ENCODE data around the gene PCGF2. TPM values are rescaled to one million over a fixed set of nuclear protein-coding genes. Genes with fewer than 3 reads are reported as not detected.
"Not testable (repeated sequence)": the region's sequence is repeated elsewhere in the genome, so short reads cannot be mapped to it uniquely, and the experiment has no call there.

The PCGF2 gene
- total RNA-seq, 1 donor from 2014 or later: 56.2 TPM

GRCh38 chr17:38740044-38740443 lies 8.1 kb downstream of the PCGF2 start:
- DNase-seq (ENCODE audit: low spot score) (no peak), ATAC-seq (no peak)
- intact Hi-C loops (cut with DNase I): no loop called here

DNA sequence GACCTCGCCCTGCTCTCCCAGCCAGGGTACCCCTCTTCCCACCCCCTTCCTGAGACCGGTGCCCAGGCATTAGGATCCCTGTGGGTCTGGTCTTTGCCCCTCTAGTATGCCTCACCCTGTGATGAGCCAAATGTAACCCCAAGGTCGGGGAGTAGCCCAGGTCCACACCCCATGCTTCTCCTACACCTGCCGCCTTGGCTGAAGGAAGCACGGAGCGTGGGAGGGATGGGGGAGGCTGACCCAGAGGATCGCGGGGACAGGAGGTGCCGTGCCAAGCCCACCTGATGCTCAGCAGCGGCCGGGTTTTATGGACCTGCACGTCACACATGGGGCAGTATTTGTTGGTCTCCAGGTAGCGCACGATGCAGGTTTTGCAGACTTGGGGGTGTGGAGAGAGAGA lies 8.8 kb downstream of the PCGF2 start:
- ATAC-seq: no peak
- DNase-seq (ENCODE audit: low spot score): no peak
- intact Hi-C loops (cut with DNase I): no loop called here

GRCh38 chr17:38738686-38739085 lies 9.4 kb downstream of the PCGF2 start:
- intact Hi-C loops (cut with DNase I): no loop called here
- DNase-seq (ENCODE audit: low spot score): no peak
- ATAC-seq: no peak

- ATAC-seq (no peak), DNase-seq (ENCODE audit: low spot score) (no peak)
- intact Hi-C loops (cut with DNase I): no loop called here
These were observed 10.0 kb downstream of the PCGF2 start for GRCh38 chr17:38738007-38738662.

GRCh38 chr17:38735161-38735997 lies 12.8 kb downstream of the PCGF2 start:
- ATAC-seq: peak; percentile 26
- intact Hi-C loops (cut with DNase I): no loop called here
- peak; percentile 86 for DNase-seq (ENCODE audit: low spot score)

DNA sequence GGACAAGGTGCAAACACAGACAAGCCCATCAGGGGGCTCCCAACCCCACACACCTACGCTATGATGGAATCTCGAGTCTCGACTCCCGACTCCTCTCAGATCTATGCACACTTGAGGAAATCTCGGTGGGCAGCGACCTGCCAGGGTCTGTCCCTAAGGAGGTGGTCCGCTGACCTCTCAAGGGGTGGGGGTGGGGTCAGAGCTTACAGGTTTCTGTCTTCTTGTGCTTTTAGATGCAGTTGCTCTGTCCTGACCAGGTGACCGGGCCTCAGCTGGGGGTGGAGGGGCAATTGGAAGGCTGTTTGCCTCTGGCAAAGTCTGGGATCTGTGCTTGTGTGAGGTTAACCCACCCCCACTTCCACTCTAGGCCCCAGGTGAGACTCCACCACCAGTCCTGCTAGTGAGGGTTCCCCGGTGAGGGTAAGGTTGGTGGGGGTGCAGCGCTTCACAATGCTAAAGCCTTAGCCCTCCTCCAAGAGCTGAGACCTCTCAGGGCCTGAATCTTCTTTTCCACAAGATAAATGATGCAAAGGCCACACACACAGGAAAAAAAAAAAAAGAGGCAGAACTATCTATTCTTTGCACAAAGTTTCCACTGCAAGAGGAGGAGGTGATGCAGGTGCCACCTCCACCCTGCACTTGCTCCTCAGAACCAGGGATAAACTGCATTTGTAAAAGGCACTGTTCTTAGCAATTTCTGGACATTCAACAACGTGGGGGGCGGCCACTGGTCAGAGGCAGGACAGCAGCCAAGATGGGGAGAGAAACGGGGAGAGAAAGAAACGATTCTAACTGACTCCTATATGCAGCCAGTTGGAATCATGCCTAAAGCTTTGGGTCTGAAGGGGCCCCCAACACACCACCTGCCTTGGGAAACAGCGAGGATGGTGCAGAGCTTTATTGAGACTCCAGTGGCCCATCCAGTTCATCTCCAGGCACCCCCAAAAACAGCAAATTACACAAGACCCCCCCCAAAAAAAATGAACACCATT lies 13.9 kb downstream of the PCGF2 start:
- intact Hi-C loops (cut with DNase I): loop anchor here (5.0 kb wide), 1 partner anchor 57 kb away; no protein-coding TSS in a partner anchor
- no peak for ATAC-seq

DNA sequence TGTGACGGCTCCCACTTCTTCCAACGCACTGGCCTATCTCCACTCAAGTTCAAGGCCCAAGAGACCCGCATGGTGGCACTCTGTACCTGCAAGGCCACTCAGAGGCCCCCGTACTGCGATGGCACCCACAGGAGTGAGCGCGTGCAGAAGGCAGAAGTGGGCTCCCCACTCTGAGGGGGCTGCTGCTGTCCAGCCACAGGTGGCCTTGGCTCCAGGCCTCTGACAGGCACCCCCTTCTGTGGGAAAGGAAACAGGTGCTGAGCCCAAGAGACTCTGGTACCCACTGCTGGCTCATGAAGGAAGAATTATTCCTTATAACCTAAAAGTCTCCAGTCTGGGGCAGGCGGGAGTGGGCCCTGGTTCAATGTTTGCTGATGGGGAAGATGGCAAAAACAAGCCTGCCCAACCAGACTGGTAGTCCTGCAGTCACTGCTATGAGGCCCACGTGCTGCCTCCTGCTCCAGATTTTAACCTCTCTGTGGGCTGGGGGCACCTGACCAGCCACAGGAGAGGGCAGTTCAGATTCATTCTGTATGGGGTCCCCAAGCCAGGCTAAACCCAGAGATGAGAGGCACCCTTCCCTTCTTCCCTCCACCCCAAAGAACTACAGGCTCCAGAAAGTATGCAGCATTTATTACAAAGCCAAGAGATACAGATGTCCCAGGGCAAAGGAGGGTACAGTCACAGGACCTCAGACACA lies 14.7 kb downstream of the PCGF2 start:
- DNase-seq (ENCODE audit: low spot score) (no peak), ATAC-seq (no peak)
- intact Hi-C loops (cut with DNase I): loop anchor here (5.0 kb wide), 1 partner anchor 56 kb away; no protein-coding TSS in a partner anchor

More for the DNA sequence above, 13.9 kb downstream of the PCGF2 start:
- DNase-seq (ENCODE audit: low spot score): no peak

DNA sequence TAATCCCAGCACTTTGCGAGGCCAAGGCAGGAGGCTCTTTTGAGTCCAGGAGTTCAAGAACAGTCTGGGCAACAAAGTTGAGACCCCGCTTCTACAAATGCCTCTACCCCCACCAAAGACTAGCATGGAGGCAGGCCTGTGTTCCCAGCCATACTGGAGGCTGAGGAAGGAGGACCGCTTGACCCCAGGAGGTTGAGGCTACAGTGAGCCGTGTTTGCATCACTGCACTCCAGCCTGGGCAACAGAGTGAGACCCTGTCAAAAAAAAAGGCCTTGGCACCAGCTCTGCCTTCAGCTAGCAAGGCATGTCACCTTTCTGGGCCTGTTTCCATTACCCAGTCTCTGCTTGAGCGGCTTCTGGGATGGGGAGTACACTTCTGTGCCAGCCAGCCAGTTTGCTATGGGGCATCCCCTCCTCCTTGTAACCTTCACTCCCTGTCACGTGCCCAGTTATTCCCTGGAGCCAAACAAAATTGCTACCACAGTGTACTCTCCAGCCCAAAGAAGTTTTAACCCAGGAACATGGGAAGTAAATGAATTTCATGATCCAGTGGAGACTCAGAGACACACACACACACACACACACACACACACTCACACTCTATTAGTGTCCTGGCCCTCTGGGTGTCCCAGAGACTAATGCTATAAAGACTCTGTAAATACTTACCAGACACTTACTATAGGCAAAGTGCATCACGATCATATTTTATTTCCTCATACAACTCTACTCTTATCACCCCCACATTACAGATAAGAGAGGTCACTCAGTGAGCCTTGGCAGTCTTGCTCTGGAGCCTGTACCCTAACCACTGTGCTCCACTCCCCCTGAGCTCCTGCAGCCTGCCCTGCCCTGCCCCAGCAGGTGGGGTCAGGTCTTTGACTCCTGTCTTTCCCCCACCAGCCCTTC lies 15.5 kb downstream of the PCGF2 start:
- ATAC-seq (no peak), DNase-seq (ENCODE audit: low spot score) (no peak)
- intact Hi-C loops (cut with DNase I): loop anchor here (5.0 kb wide), 1 partner anchor 55 kb away; no protein-coding TSS in a partner anchor

GRCh38 chr17:38731526-38732294 lies 16.4 kb downstream of the PCGF2 start:
- DNase-seq (ENCODE audit: low spot score) (no peak), ATAC-seq (no peak)
- intact Hi-C loops (cut with DNase I): loop anchor here (5.0 kb wide), 1 partner anchor 54 kb away; no protein-coding TSS in a partner anchor

GRCh38 chr17:38730526-38731379 lies 17.4 kb downstream of the PCGF2 start:
- intact Hi-C loops (cut with DNase I): loop anchor here (5.0 kb wide), 1 partner anchor 53 kb away; no protein-coding TSS in a partner anchor
- ATAC-seq: peak; percentile 52
- DNase-seq (ENCODE audit: low spot score): peak; percentile 84

GRCh38 chr17:38729886-38730525 lies 18.1 kb downstream of the PCGF2 start, which contains the start of gene CISD3:
Gene CISD3, plus strand, starts transcription at chr17:38730341. Its CDS starts 18 bp downstream, at chr17:38730359.
- ATAC-seq (peak; percentile 83), DNase-seq (ENCODE audit: low spot score) (peak; percentile 91)
- intact Hi-C loops (cut with DNase I): loop anchor here (5.0 kb wide), 1 partner anchor 53 kb away; no protein-coding TSS in a partner anchor

DNA sequence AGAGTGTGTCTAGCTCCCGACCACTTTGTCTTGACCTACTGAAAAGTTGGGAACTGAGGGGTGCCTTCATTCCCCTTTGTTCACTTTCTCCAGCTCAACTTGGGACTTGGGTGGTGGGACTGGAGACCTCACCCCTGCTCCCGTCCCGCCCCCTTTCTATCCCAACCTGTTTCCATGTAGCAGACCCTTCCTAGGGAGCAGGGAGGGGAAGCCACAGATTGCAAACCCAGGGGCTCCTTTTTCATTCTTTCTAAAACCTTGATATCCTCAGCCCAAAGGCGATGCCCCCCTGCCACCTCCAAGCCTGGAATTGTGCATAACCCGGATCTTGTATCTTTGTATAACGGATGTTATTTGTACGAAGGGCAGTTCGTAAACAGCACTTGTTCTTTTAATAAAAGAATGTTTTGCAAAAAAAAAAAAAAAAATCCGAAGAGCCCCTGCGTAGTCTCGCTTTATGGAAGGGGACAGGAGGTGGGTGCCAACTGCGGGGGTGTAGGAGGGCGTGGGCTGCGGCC lies 18.7 kb downstream of the PCGF2 start:
- intact Hi-C loops (cut with DNase I): no loop called here
- DNase-seq (ENCODE audit: low spot score): no peak
- no peak for ATAC-seq

DNA sequence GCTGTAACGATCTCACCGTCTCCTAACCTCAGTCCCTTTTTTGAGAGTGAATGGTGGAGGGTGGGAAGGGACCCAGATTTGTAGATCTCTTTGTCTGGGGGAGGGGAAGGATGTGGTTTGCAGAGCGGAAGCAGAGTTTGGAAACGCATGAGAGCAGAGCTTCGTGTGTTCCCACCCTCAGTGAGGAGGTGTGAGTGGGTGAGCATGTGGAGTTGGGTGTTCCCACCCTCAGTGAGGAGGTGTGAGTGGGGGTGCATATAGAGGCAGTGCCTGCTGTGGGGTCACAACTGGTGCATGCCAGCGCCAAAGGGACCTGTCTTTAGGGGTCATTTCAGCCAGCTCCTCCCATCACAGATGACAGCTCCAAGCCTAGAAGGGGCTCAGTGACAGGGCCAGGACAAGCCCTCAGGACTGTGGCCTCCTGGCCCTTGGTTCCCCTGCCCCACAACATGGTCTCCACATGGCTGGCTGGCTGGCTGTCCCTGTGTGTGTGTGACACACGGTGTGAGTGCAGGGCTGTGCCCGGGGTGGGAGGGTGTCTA lies 19.8 kb downstream of the PCGF2 start:
- intact Hi-C loops (cut with DNase I): no loop called here
- no peak for DNase-seq (ENCODE audit: low spot score)
- ATAC-seq: no peak

GRCh38 chr17:38727736-38728135 lies 20.4 kb downstream of the PCGF2 start:
- intact Hi-C loops (cut with DNase I): no loop called here

DNA sequence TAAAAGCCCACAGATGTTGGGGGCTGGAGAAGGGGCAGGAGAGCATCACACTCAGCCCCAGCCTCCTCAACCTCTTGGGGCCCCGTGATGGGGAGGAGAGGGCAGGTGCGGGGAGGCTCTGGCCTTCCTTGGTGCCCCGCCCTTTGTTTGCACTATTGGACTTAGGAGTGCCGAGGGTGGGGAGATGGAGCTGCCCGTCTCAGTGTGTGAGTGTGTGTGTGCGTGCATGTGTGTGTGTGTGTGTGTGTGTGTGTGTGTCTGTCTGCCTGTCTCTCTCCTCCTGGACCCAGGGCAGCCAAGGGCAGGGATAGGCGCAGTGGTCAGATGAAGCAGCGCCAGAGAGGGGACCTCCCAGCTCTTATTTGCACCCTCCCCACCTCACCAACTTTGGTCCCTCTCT lies 22.0 kb downstream of the PCGF2 start:
- intact Hi-C loops (cut with DNase I); DNase-seq (ENCODE audit: low spot score); ATAC-seq: not testable (repeated sequence)

More at GRCh38 chr17:38727736-38728135, 20.4 kb downstream of the PCGF2 start:
- DNase-seq (ENCODE audit: low spot score) (no peak), ATAC-seq (no peak)

Data from sciatic nerve (tissue), 2 donors.